HEK293 (cell line): ENCODE measurements around the gene UBAP2.

Source experiments
- CTCF ChIA-PET: fragments of 350-600 bp; formaldehyde crosslinking; extraction: SDS; loops from one replicate; lab custom pipeline; 2021; ENCODE audit warnings: antibody characterized with exemption; lab: Yijun Ruan, JAX
- POLR2A ChIA-PET: fragments of 300-600 bp; formaldehyde crosslinking; extraction: SDS; loops from one replicate; lab custom pipeline; 2020; ENCODE audit warnings: antibody characterized with exemption, inconsistent platforms; lab: Yijun Ruan, JAX
- H3K27ac ChIP-seq: fragments of 200-500 bp; sonication (Bioruptor generic); 2 replicates; pipeline ENCODE4 v1.5.1; 2014; ENCODE audit warnings: low read depth, low read length, control low read depth, inconsistent platforms; ENCODE audit errors: extremely low read depth
- H3K36me3 ChIP-seq, 2 experiments: fragments of 200-500 bp in 1 of 2; sonication (Bioruptor generic) in 1 of 2; 1 replicate in 1 of 2; 2 replicates in 1 of 2; pipeline ENCODE4 v1.5.1; 2014 to 2017; ENCODE audit warnings: inconsistent platforms in 2 of 2, low read length in 2 of 2; ENCODE audit not compliant: control insufficient read depth in 2 of 2, insufficient read depth in 1 of 2
- H3K4me1 ChIP-seq: fragments of 200-500 bp; sonication (Bioruptor generic); 2 replicates; pipeline ENCODE4 v1.5.1; 2014; ENCODE audit warnings: mild to moderate bottlenecking, low read length, inconsistent platforms; ENCODE audit not compliant: control insufficient read depth, insufficient read depth
- H3K4me3 ChIP-seq: 2 replicates; pipeline ENCODE4 v1.5.1; 2011; ENCODE audit warnings: low read depth, mild to moderate bottlenecking, control low read depth, low read length, moderate library complexity
- H3K9me3 ChIP-seq: fragments of 200-500 bp; sonication (Bioruptor generic); 2 replicates; pipeline ENCODE4 v1.5.1; 2014; ENCODE audit warnings: low read depth, low read length, inconsistent platforms; ENCODE audit not compliant: control insufficient read depth, insufficient read depth
- CTCF ChIP-seq: fragments of 450-650 bp; formaldehyde crosslinking; IDR thresholded peaks from 2 replicates; pipeline ENCODE4 v1.5.1; 2016; ENCODE audit warnings: missing biosample characterization, missing genetic modification characterization
- OSR2 ChIP-seq: fragments of 450-650 bp; formaldehyde crosslinking; IDR thresholded peaks from 2 replicates; pipeline ENCODE4 v1.5.1; 2016; ENCODE audit warnings: missing biosample characterization, missing genetic modification characterization
- PRDM2 ChIP-seq: fragments of 450-650 bp; formaldehyde crosslinking; IDR thresholded peaks from 2 replicates; pipeline ENCODE4 v1.5.1; 2016; ENCODE audit warnings: missing biosample characterization, missing genetic modification characterization, borderline replicate concordance
- REST ChIP-seq: fragments of 450-650 bp; formaldehyde crosslinking; IDR thresholded peaks from 2 replicates; pipeline ENCODE4 v1.5.1; 2016; ENCODE audit warnings: missing biosample characterization, missing genetic modification characterization
- SCRT1 ChIP-seq: fragments of 450-650 bp; formaldehyde crosslinking; IDR thresholded peaks from 2 replicates; pipeline ENCODE4 v1.5.1; 2016; ENCODE audit warnings: missing biosample characterization, missing genetic modification characterization, borderline replicate concordance
- SP3 ChIP-seq: fragments of 450-650 bp; formaldehyde crosslinking; IDR thresholded peaks from 2 replicates; pipeline ENCODE4 v1.5.1; 2016; ENCODE audit warnings: missing biosample characterization, missing genetic modification characterization
- SP7 ChIP-seq: fragments of 450-650 bp; formaldehyde crosslinking; IDR thresholded peaks from 2 replicates; pipeline ENCODE4 v1.5.1; 2016; ENCODE audit warnings: missing biosample characterization, missing genetic modification characterization
- ZFP69B ChIP-seq: fragments of 450-650 bp; formaldehyde crosslinking; IDR thresholded peaks from 2 replicates; pipeline ENCODE4 v1.5.1; 2016; ENCODE audit warnings: missing biosample characterization, missing genetic modification characterization
- ZNF114 ChIP-seq: fragments of 450-650 bp; formaldehyde crosslinking; IDR thresholded peaks from 2 replicates; pipeline ENCODE4 v1.5.0; 2017; ENCODE audit warnings: missing biosample characterization, missing genetic modification characterization
- ZNF133 ChIP-seq: fragments of 450-650 bp; formaldehyde crosslinking; IDR thresholded peaks from 2 replicates; pipeline ENCODE4 v1.5.1; 2016; ENCODE audit warnings: missing biosample characterization, missing genetic modification characterization
- ZNF214 ChIP-seq: fragments of 450-650 bp; formaldehyde crosslinking; IDR thresholded peaks from 2 replicates; pipeline ENCODE4 v1.5.1; 2017; ENCODE audit warnings: missing biosample characterization, mild to moderate bottlenecking, missing genetic modification characterization, borderline replicate concordance
- ZNF433 ChIP-seq: fragments of 450-650 bp; formaldehyde crosslinking; IDR thresholded peaks from 2 replicates; pipeline ENCODE4 v1.5.1; 2016; ENCODE audit warnings: missing biosample characterization, missing genetic modification characterization, low read depth
- ZNF514 ChIP-seq: fragments of 450-650 bp; formaldehyde crosslinking; IDR thresholded peaks from 2 replicates; pipeline ENCODE4 v1.5.1; 2016; ENCODE audit warnings: missing biosample characterization, missing genetic modification characterization
- ZNF571 ChIP-seq: fragments of 450-650 bp; formaldehyde crosslinking; IDR thresholded peaks from 2 replicates; pipeline ENCODE4 v1.5.0; 2017; ENCODE audit warnings: missing biosample characterization, missing genetic modification characterization
- ZNF580 ChIP-seq: fragments of 450-650 bp; formaldehyde crosslinking; IDR thresholded peaks from 2 replicates; pipeline ENCODE4 v1.5.1; 2016; ENCODE audit warnings: missing biosample characterization, missing genetic modification characterization
- ZNF677 ChIP-seq: fragments of 450-650 bp; IDR thresholded peaks from 2 replicates; pipeline ENCODE4 v1.5.0; 2018; ENCODE audit warnings: missing biosample characterization, mild to moderate bottlenecking, missing genetic modification characterization, moderate library complexity
- ZNF768 ChIP-seq: fragments of 450-650 bp; formaldehyde crosslinking; IDR thresholded peaks from 2 replicates; pipeline ENCODE4 v1.5.1; 2018; ENCODE audit warnings: missing biosample characterization, mild to moderate bottlenecking, missing genetic modification characterization
- ZSCAN16 ChIP-seq: fragments of 450-650 bp; formaldehyde crosslinking; IDR thresholded peaks from 2 replicates; pipeline ENCODE4 v1.5.1; 2016; ENCODE audit warnings: missing biosample characterization, missing genetic modification characterization

UBAP2 gene

GRCh38 chr9:34001951-34002350 lies 46.7 kb downstream of the UBAP2 start (continued):
- TF ChIP-seq REST (tag by site-specific recombination) = no peak
- no peak for TF ChIP-seq SP3
- no peak for TF ChIP-seq ZNF114 (tag by site-specific recombination)
- no peak for TF ChIP-seq SP7 (tag by site-specific recombination)
- no peak for TF ChIP-seq ZNF768 (tag by site-specific recombination)
- no peak for TF ChIP-seq ZNF433 (tag by site-specific recombination)
- no peak for TF ChIP-seq CTCF (tag by site-specific recombination)
- no peak for TF ChIP-seq PRDM2
- TF ChIP-seq ZNF133 (tag by site-specific recombination) = no peak
- TF ChIP-seq OSR2 (tag by site-specific recombination) = no peak
- no peak for TF ChIP-seq ZNF580 (tag by site-specific recombination)

- Histone ChIP-seq H3K27ac (no peak overlapping the region), H3K4me1 (no peaks in the 10 kb centered on the region), H3K36me3 (peaks cover 5 to 41% of the 10 kb centered on the region in 2 experiments; a peak in 2 of 3 replicates), H3K4me3 (no peak overlapping the region)
- CTCF ChIA-PET = interaction anchor here (0.6 to 2.3 kb wide), 3 partner anchors 10 to 187 kb away, joined by 3 to 10 read pairs (median 3); no protein-coding TSS in a partner anchor
- TF ChIP-seq ZNF571 (tag by site-specific recombination) = no peak
- no peak for TF ChIP-seq ZFP69B
- TF ChIP-seq SCRT1 = no peak
- TF ChIP-seq ZSCAN16 (tag by site-specific recombination) = no peak
- TF ChIP-seq ZNF214 (tag by site-specific recombination) = no peak
- no peak for TF ChIP-seq ZNF580 (tag by site-specific recombination)
- no peak for TF ChIP-seq ZNF677 (tag by site-specific recombination)
- no peak for TF ChIP-seq ZNF514 (tag by site-specific recombination)
- TF ChIP-seq, all 188 proteins: peak for 0
- POLR2A ChIA-PET = no interaction called here
- no peaks in the 10 kb centered on the region for H3K9me3 ChIP-seq
Measured at GRCh38 chr9:34001298-34001697, 47.4 kb downstream of the UBAP2 start.
